ENCODE measurements around the gene BTAF1.

Gene BTAF1

DNA sequence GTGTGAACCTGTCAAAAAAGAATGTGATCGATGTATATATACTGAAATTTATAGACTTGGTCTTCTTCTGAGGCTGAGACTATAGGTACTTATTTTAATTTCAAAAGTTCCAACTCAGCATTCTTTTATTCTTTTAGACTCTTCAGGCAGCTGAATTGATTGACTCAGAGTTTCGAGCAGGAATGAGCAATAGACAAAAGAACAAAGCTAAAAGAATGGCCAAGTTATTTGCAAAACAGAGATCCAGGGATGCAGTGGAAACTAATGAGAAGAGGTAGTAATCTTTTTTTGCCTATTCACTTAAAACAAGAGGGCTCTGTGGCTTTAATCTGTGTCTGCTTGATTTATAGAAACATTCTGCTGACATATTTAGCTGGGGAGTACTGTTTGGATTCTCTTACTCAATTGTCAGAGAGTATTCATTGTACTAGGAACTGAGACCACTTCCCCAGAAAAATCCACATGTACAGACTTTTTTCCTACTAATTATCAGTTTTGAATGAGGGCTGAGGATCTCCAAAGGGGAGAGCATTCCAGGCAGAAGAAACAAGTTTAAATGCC lies 30.1 kb downstream of the BTAF1 start:
- TF ChIP-seq CTCF (conservative IDR thresholded peaks at IDR 0.05; ENCODE audit: low read depth, low read length): no peak
- H3K4me3 ChIP-seq (ENCODE audit: low read depth, low read length): no peak overlapping the region
- DNase-seq (ENCODE audit: low read depth): no peak

DNA sequence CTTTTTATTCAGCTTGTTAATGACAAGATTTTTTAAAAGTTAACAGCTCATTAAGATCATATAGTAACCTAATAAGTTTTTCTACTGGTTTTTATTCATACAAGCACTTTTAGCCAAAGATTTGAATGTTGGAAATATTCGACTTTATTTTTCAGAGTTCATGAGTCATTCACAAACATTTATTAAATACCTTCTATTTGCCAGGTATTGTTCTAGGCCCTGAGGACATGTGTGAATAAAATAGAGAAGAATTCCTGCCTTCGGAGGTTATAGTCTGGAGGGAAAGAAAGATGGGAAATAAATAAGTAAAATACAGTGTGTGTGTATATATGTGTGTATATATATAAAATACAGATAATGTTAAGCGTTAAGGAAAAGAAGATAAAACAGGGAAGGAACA lies 31.5 kb downstream of the BTAF1 start:
- no peak overlapping the region for H3K4me3 ChIP-seq (ENCODE audit: low read depth, low read length)
- DNase-seq (ENCODE audit: low read depth): no peak
- no peak for TF ChIP-seq CTCF (conservative IDR thresholded peaks at IDR 0.05; ENCODE audit: low read depth, low read length)

- no peak for TF ChIP-seq CTCF (conservative IDR thresholded peaks at IDR 0.05; ENCODE audit: low read depth, low read length)
- no peak for DNase-seq (ENCODE audit: low read depth)
- H3K4me3 ChIP-seq (ENCODE audit: low read depth, low read length): no peak overlapping the region
Observed at GRCh38 chr10:91957091-91957490, 33.5 kb downstream of the BTAF1 start.

- DNase-seq (ENCODE audit: low read depth): peak; percentile 9
- H3K4me3 ChIP-seq (ENCODE audit: low read depth, low read length): no peak overlapping the region
- TF ChIP-seq CTCF (conservative IDR thresholded peaks at IDR 0.05; ENCODE audit: low read depth, low read length): no peak
Observed at GRCh38 chr10:91969297-91969696, 45.7 kb downstream of the BTAF1 start.

DNA sequence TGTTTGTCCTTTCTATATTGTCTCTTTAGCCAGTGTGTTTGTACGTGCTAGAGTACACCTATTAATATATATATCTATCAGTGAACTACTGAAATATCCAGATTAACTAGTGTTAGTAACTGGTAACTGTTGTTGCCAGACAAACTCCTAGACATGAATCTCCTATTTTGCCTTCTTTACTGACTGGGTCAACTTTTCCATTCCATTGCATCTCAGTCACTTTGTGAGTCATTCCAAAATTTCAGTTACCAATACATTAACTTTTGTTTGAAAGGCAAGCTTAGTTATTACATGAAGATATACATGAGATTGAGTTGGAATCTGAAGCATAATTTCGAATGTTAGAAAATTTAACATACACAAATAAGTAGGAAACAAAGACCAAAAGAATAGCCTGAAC lies 51.4 kb downstream of the BTAF1 start:
- no peak for TF ChIP-seq CTCF (conservative IDR thresholded peaks at IDR 0.05; ENCODE audit: low read depth, low read length)
- peak; percentile 74 for DNase-seq (ENCODE audit: low read depth)
- H3K4me3 ChIP-seq (ENCODE audit: low read depth, low read length): no peak overlapping the region

GRCh38 chr10:91975438-91975837 lies 51.9 kb downstream of the BTAF1 start:
- TF ChIP-seq CTCF (conservative IDR thresholded peaks at IDR 0.05; ENCODE audit: low read depth, low read length): no peak
- no peak for DNase-seq (ENCODE audit: low read depth)
- no peak overlapping the region for H3K4me3 ChIP-seq (ENCODE audit: low read depth, low read length)

DNA sequence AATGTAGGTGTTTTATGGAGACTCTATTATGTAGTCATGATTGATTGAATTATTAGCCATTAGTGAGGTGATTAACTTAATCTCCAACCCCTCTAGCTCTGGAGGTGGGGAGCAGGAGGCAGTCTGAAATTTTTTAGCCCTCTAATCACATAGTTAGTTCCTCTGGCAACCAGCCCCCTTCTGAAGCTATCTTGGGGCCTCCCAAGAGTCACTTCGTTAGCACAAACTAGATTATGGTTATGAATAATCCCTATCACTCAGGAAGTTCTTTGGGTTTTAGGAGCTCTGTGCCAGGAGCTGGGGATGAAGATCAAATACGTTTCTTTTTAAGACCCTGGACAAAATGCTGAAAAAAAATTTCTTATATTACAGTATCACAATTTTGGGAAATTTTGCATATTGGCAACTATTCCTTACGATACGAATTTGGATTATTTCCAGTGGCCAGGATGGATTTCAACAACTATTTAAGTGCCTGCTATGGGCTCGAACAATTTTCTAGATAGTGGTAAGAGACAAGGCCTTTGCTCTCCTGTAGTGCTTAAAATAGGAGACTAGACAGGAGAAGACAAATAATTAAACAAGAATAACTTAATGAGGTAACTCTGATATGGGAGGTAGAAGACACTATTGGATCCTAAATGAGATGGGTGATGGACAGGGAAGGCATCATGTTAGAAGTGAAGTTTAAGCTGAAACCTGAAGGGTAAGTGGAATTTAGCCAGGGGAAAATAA lies 52.9 kb downstream of the BTAF1 start:
- TF ChIP-seq CTCF (conservative IDR thresholded peaks at IDR 0.05; ENCODE audit: low read depth, low read length): no peak
- peak; percentile 9 for DNase-seq (ENCODE audit: low read depth)
- H3K4me3 ChIP-seq (ENCODE audit: low read depth, low read length): no peak overlapping the region
